GM18511 (cell line): Measurements from ENCODE around the gene MANEAL.

ENCODE experiments used
- ATAC-seq: cut with Tn5 transposase; IDR thresholded peaks from one replicate; pipeline ENCODE4 v1.9.1; 2021; ENCODE audit warnings: mild to moderate bottlenecking, moderate library complexity; ENCODE audit not compliant: unreplicated experiment

MANEAL gene

GRCh38 chr1:37824001-37824400, 30.4 kb downstream of the MANEAL start:
- no peak for ATAC-seq

GRCh38 chr1:37825506-37825905, 31.9 kb downstream of the MANEAL start:
- no peak for ATAC-seq

- ATAC-seq = no peak
These were observed 34.9 kb downstream of the MANEAL start for GRCh38 chr1:37828410-37829074.

- ATAC-seq = no peak
These were observed 37.5 kb downstream of the MANEAL start for GRCh38 chr1:37831109-37831508.

DNA sequence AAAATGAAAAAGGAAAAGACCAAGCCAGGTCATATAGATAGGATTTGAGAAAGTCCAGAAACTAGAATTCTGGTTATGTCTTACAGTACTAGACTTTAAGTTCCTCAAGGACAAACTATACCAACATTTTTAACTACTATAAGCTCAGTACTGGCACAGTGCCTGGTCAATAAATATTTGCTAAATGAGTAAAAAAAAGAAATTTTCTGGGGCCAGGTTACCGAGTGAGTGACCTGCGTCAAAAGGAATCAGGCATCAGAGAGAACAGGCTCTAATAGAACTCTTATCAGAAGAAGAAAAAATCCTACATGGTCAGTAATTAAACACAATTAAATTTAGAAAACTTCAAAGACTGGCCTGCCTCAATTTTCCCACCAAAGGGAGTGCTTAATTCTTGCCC, 38.2 kb downstream of the MANEAL start:
- no peak for ATAC-seq

GRCh38 chr1:37836788-37837187, 43.1 kb downstream of the MANEAL start:
- no peak for ATAC-seq

- ATAC-seq = no peak
These were observed 46.0 kb downstream of the MANEAL start for GRCh38 chr1:37839676-37840075.

- no peak for ATAC-seq
These were observed 47.1 kb downstream of the MANEAL start for GRCh38 chr1:37840711-37841110.

- ATAC-seq = no peak
These were observed 48.0 kb downstream of the MANEAL start for GRCh38 chr1:37841652-37842051.

DNA sequence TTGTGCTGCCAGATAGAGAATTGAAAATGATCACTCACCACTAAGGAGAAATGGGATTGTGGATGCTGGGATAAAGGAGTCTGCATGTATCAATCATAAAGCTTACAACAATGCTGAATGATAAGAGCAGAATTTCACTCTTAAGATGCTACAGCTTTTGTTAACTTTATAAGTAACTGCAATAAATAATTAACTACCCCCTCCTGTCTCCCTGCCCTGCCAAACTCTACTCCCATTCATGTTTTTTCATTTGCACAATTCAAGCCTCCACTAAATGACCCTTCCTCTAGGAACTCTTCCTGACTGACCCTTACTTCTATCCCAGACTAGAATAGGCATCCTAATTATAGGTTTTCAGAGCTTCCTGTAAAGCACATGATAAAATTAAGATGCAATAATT, 50.9 kb downstream of the MANEAL start:
- no peak for ATAC-seq

DNA sequence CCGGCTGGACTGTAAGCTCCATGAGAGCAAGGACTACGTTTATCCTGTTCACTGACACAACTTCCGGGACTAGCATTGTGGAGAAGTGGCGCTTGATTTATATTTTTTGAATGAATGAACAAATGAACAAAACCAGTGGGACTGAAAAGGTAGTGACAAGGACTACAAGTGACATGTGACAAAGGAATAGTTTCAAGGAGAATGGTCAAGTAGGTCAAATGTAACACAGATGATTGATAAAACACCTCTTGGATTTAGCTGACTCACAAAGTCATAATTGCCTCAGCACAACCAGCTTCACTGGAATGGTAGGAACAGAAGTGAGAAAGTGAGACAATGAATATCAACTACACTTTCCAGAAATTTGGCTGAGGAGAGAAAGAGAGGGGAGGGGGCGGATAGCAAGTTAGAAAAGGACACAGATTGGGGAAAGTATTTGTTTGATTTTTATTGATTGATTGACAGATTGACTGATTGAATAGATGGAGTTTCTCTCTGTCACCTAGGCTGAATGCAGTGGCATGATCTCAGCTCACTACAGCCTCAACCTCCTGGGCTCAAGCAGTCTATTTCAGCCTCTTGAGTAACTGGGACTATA, 51.5 kb downstream of the MANEAL start:
- no peak for ATAC-seq

DNA sequence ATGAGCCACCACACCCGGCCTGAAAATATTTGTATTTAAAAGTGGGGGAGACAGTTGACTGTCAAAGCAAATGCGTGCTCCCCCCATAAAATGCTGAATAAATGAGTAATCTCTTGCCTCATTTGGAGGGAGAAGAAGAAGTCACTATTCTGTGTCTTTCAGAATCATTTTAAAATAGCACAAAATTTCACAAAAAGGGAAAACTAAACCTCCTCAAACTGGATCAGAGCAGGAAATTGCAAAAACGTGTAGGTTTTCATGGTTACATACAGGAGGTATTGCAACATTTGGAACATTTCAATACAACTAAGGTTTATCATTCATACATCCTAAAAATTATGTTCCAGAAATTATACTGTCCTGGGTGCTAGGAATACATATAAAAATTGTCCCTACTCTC, 52.1 kb downstream of the MANEAL start:
- no peak for ATAC-seq

DNA sequence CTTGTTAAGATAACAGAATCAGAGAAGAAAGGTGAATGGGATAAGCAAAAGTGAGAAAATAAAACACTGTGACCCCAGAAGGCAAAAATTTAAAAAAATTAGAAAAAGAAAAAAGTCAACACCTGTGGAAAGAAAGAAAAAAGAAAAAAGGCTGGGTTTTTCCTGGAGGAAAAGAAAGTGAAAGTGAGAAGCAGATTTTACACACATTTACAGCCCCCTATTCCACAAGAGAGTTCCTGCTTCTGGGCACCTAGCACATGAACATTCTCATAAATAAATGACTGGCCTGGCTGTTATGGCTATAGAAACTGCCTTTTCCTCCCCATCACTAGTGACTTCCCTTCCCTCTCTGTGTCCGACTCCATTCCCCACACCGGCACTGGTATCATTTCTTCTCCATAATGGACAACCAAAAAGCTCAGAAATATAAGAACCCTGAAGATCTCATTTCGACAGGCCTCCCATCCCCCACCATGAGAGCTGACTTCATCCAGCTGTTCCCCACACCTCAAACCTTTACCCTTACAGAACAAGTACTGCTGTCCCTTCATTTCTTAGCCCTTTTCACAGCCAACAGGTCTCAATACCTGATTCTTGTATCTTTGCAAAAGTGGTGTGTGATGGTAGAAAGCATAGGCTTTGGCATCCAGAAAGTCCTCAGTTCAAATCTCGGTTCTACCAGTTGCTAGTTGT, 53.1 kb downstream of the MANEAL start:
- no peak for ATAC-seq

- no peak for ATAC-seq
These were observed 55.8 kb downstream of the MANEAL start for GRCh38 chr1:37849480-37849879.

DNA sequence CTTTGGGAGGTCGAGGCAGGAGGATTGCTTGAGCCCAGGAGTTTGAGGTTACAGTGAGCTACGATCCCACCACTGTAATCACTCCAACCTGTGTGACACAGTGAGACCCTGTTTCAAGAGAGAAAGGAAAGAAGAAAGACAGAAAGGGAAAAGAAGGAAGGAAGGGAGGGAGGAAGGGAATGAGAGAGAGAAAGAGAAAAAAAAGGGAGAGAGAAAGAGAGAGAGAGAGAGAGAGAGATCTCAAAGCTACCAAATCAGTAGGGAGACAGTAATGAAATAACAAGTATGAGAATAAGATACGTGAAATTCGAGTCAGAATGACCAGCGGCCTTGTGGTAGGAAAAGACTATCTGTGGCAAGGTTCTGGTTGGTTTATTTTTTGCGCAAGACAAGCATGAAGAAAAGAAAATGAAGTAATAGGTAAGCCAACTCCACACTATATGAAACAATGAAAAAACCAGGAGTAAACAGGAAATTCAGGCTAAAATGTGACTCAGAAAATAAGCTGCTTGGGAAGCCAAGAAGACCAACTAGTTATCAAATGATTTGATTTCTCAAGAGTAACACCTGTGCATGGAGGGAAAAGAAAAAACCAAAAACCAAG, 56.8 kb downstream of the MANEAL start:
- no peak for ATAC-seq
